Measurements from ENCODE around the gene PCGF3.

DNA sequence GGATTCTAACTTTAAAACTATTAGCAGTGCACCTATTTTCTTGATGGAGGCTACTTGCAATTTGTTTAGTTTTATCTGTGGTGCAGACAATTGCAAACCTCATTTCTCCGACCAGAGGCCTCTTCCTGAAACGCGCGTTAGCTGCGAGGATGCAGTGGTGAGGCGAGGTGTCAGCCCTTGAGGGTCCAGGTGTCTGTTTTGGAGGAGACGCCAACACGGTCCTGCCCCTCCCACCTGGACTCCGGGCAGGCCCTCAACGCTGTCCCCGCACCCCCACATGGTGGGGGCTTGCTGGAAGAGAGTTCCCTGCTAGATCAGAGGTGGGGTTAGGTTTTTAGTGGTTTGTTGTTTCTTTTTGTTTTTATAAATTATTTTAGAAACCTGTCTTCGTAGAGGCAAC is 34.4 kb downstream of the PCGF3 start:
- no peak for TF ChIP-seq RBBP5 (IDR thresholded peaks at IDR 0.05; ENCODE audit: borderline replicate concordance, insufficient read depth, low read length, poor library complexity, severe bottlenecking)
- no peak for TF ChIP-seq NR3C1 (CRISPR knock-in tag; IDR thresholded peaks at IDR 0.05)
- no peak for TF ChIP-seq ZFP36 (IDR thresholded peaks at IDR 0.05; ENCODE audit: low read depth, low read length, partially characterized antibody)
- TF ChIP-seq ZNF134 (CRISPR knock-in tag; conservative IDR thresholded peaks at IDR 0.05) = no peak
- TF ChIP-seq SRF (CRISPR knock-in tag; IDR thresholded peaks at IDR 0.05) = no peak

Measured in K562 (cell line).